Muscle layer of duodenum (tissue), 2 donors: ENCODE results near the gene TUBA4B.

Source experiments
- H3K27ac ChIP-seq: one replicate; pipeline ENCODE4 v1.7.0; 2013; ENCODE audit warnings: mild to moderate bottlenecking, low read length
- H3K27me3 ChIP-seq: one replicate; pipeline ENCODE4 v1.7.0; 2013; ENCODE audit warnings: low read depth, mild to moderate bottlenecking, control low read depth, low read length
- H3K36me3 ChIP-seq, 2 donors: one replicate each; pipeline ENCODE4 v1.7.0; 2013; ENCODE audit warnings: low read length in 2 of 2, control low read depth in 1 of 2, mild to moderate bottlenecking in 1 of 2; ENCODE audit not compliant: insufficient read depth in 2 of 2, control insufficient read depth in 1 of 2
- H3K4me1 ChIP-seq, 2 donors: one replicate each; pipeline ENCODE4 v1.7.0; 2013; ENCODE audit warnings: low read length in 2 of 2, mild to moderate bottlenecking in 2 of 2, control low read depth in 1 of 2, moderate library complexity in 1 of 2; ENCODE audit not compliant: insufficient read depth in 2 of 2, control insufficient read depth in 1 of 2
- H3K4me3 ChIP-seq, 2 donors: one replicate each; pipeline ENCODE4 v1.7.0; 2013; ENCODE audit warnings: low read length in 2 of 2, low read depth in 1 of 2, mild to moderate bottlenecking in 1 of 2
- H3K9me3 ChIP-seq, 2 donors: one replicate each; pipeline ENCODE4 v1.7.0; 2013; ENCODE audit warnings: low read length in 2 of 2, control low read depth in 1 of 2, mild to moderate bottlenecking in 1 of 2; ENCODE audit not compliant: control insufficient read depth in 1 of 2
- donor health status: healthy.

TUBA4B gene

DNA sequence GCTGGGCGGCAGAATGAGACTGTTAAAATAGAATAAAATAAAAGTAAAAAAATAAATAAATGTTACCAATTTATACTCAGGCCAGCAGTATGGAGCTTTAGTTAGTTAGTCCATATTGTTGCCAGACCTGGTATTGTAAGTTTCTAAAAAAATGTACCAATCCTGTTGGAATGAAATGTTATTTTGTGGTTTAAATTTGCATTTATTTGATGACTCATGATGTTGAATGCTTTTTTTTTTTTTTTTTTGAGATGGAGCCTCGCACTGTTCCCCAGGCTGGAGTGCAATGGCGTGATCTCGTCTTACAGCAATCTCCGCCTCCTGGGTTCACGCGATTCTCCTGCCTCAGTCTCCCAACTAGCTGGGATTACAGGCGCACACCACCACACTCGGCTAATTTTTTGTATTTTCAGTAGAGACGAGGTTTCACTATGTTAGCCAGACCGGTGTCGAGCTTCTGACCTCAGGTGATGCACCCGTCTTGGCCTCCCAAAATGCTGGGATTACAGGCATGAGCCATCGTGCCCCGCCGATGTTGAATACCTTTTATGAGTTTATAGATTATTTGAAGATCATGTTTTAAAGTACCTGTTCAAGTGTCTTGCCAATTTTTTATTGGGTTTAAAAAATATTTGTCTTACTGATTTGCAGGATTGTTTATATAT lies 61.9 kb downstream of the TUBA4B start:
- Histone ChIP-seq H3K4me1 (no peaks in the 10 kb centered on the region), H3K27me3 (peaks cover 4% of the 10 kb centered on the region), H3K4me3 (no peak overlapping the region), H3K9me3 (no peaks in the 10 kb centered on the region), H3K36me3 (no peaks in the 10 kb centered on the region), H3K27ac (no peak overlapping the region)
